H1 (cell line): ENCODE measurements around the gene NOS2. TPM values are rescaled to one million over a fixed set of nuclear protein-coding genes. Genes with fewer than 3 reads are reported as not detected.

Experiments
- CTCF ChIA-PET: fragments of 300-600 bp; sonication (Branson Sonifier 250); formaldehyde crosslinking; loops from one replicate; lab custom pipeline; 2021; ENCODE audit not compliant: partially characterized antibody; lab: Charles Lee
- POLR2A ChIA-PET: fragments of 300-600 bp; sonication (Branson Sonifier 250); formaldehyde crosslinking; loops from one replicate; lab custom pipeline; 2021; ENCODE audit warnings: inconsistent platforms; ENCODE audit not compliant: partially characterized antibody; lab: Charles Lee
- DNase-seq, 2 experiments: peaks; one replicate each; pipeline versions ENCODE4 v3.0.0 to v3.0.0-alpha.2; 2010 to 2022; ENCODE audit warnings: low spot score in 2 of 2, low read depth in 1 of 2, mixed read lengths in 1 of 2
- FAIRE-seq: peaks from 2 replicates; lab custom pipeline; 2011; peaks lifted over from hg19 to GRCh38; lab: Jason Lieb, UNC
- H2AFZ ChIP-seq: 2 replicates; pipeline ENCODE4 v1.8.1; 2012; ENCODE audit warnings: low read length, inconsistent platforms
- H2AK5ac ChIP-seq: 2 replicates; pipeline ENCODE4 v1.6.1; 2013; ENCODE audit warnings: low read depth, low read length
- H2BK120ac ChIP-seq: replicated peaks from 2 replicates; pipeline ENCODE3; 2013; ENCODE audit warnings: low read depth, low read length, inconsistent platforms
- H2BK12ac ChIP-seq: 2 replicates; pipeline ENCODE4 v1.6.1; 2013; ENCODE audit warnings: low read depth, low read length
- H2BK15ac ChIP-seq: 2 replicates; pipeline ENCODE4 v1.6.1; 2013; ENCODE audit warnings: low read length
- H2BK20ac ChIP-seq: 2 replicates; pipeline ENCODE4 v1.6.1; 2013; ENCODE audit warnings: low read length
- H2BK5ac ChIP-seq: 2 replicates; pipeline ENCODE4 v1.6.1; 2013; ENCODE audit warnings: low read depth, low read length
- H3K14ac ChIP-seq: 2 replicates; pipeline ENCODE4 v1.6.1; 2013; ENCODE audit warnings: inconsistent platforms; ENCODE audit not compliant: insufficient read length
- H3K18ac ChIP-seq: 2 replicates; pipeline ENCODE4 v1.6.1; 2013; ENCODE audit warnings: low read length; ENCODE audit errors: extremely low read depth
- H3K23ac ChIP-seq: 2 replicates; pipeline ENCODE4 v1.6.1; 2013; ENCODE audit warnings: inconsistent platforms; ENCODE audit not compliant: insufficient read length
- H3K23me2 ChIP-seq: 2 replicates; pipeline ENCODE4 v1.6.1; 2013; ENCODE audit warnings: low read depth, low read length
- H3K27ac ChIP-seq: 2 replicates; pipeline ENCODE4 v1.6.1; 2011; ENCODE audit warnings: low read depth, low read length, inconsistent platforms
- H3K27me3 ChIP-seq, 4 experiments: replicated peaks in 1 of 4; 1 replicate in 1 of 4; 2 replicates in 3 of 4; pipeline versions ENCODE4 v1.6.1 to v1.8.1; 2011 to 2013; ENCODE audit warnings: low read length in 3 of 4, mild to moderate bottlenecking in 3 of 4, inconsistent platforms in 2 of 4, mixed read lengths in 2 of 4, moderate library complexity in 1 of 4; ENCODE audit not compliant: control insufficient read depth in 3 of 4, insufficient read depth in 3 of 4; ENCODE audit errors: extremely low read depth in 1 of 4
- H3K36me3 ChIP-seq, 4 experiments: 2 replicates each; pipeline versions ENCODE4 v1.6.1 to v1.8.1; 2011 to 2013; ENCODE audit warnings: mild to moderate bottlenecking in 4 of 4, low read length in 3 of 4, moderate library complexity in 2 of 4, control low read depth in 1 of 4, inconsistent platforms in 1 of 4; ENCODE audit not compliant: insufficient read depth in 4 of 4, control insufficient read depth in 2 of 4
- H3K4ac ChIP-seq: replicated peaks from 2 replicates; pipeline ENCODE3; 2013; ENCODE audit warnings: low read length, low read depth, mixed read lengths, inconsistent platforms; ENCODE audit not compliant: insufficient read length
- H3K4me1 ChIP-seq, 4 experiments: replicated peaks in 1 of 4; 1 replicate in 1 of 4; 2 replicates in 3 of 4; pipeline versions ENCODE4 v1.6.1 to v1.8.1; 2011 to 2013; ENCODE audit warnings: low read length in 3 of 4, inconsistent platforms in 2 of 4, mixed read lengths in 1 of 4; ENCODE audit not compliant: insufficient read depth in 4 of 4, control insufficient read depth in 3 of 4
- H3K4me2 ChIP-seq, 2 experiments: 2 replicates each; pipeline versions ENCODE4 v1.6.1 to v1.8.1; 2011 to 2013; ENCODE audit warnings: low read depth in 2 of 2, low read length in 2 of 2, control low read depth in 1 of 2, inconsistent platforms in 1 of 2, mild to moderate bottlenecking in 1 of 2; ENCODE audit not compliant: insufficient read depth in 1 of 2
- H3K4me3 ChIP-seq, 4 experiments: fragments of 200-600, 300-600 bp in 1 of 4; sonication (generic), shearing (Covaris generic), sonication (Bioruptor Twin) in 1 of 4; 2 replicates each; pipeline versions ENCODE4 v1.5.1 to v1.8.1; 2011 to 2016; ENCODE audit warnings: low read length in 4 of 4, low read depth in 3 of 4, control low read depth in 2 of 4, inconsistent platforms in 2 of 4, mild to moderate bottlenecking in 2 of 4, mixed read lengths in 1 of 4, moderate library complexity in 1 of 4; ENCODE audit not compliant: insufficient read depth in 2 of 4; ENCODE audit errors: extremely low read depth in 1 of 4
- H3K56ac ChIP-seq: replicated peaks from 2 replicates; pipeline ENCODE3; 2013; ENCODE audit warnings: low read depth, mild to moderate bottlenecking, mixed read lengths, low read length, inconsistent platforms; ENCODE audit not compliant: insufficient read length
- H3K79me1 ChIP-seq: 2 replicates; pipeline ENCODE4 v1.6.1; 2013; ENCODE audit warnings: low read depth, low read length, control low read depth
- H3K79me2 ChIP-seq, 2 experiments: 2 replicates each; pipeline versions ENCODE4 v1.6.1 to v1.8.1; 2012 to 2013; ENCODE audit warnings: low read length in 2 of 2, mild to moderate bottlenecking in 2 of 2, inconsistent platforms in 1 of 2; ENCODE audit not compliant: insufficient read depth in 2 of 2, control insufficient read depth in 1 of 2
- H3K9ac ChIP-seq, 4 experiments: replicated peaks in 1 of 4; 1 replicate in 1 of 4; 2 replicates in 3 of 4; pipeline versions ENCODE4 v1.6.1 to v1.8.1; 2011 to 2013; ENCODE audit warnings: low read depth in 3 of 4, low read length in 3 of 4, control low read depth in 2 of 4, mild to moderate bottlenecking in 2 of 4, moderate library complexity in 2 of 4, inconsistent platforms in 1 of 4; ENCODE audit errors: extremely low read depth in 1 of 4
- H3K9me3 ChIP-seq, 2 experiments: 2 replicates each; pipeline versions ENCODE4 v1.6.1 to v1.8.1; 2012 to 2013; ENCODE audit warnings: mild to moderate bottlenecking in 2 of 2, moderate library complexity in 2 of 2, control low read depth in 1 of 2, inconsistent platforms in 1 of 2, low read depth in 1 of 2, low read length in 1 of 2, mixed read lengths in 1 of 2; ENCODE audit not compliant: insufficient read depth in 2 of 2
- H4K20me1 ChIP-seq, 2 experiments: replicated peaks in 1 of 2; 2 replicates each; pipeline versions ENCODE3 to v1.8.1; 2011 to 2013; ENCODE audit warnings: inconsistent platforms in 2 of 2, low read length in 2 of 2, mild to moderate bottlenecking in 1 of 2; ENCODE audit not compliant: insufficient read depth in 2 of 2, control insufficient read depth in 1 of 2
- H4K5ac ChIP-seq: 2 replicates; pipeline ENCODE4 v1.6.1; 2013; ENCODE audit warnings: low read length, low read depth, mixed read lengths, inconsistent platforms; ENCODE audit not compliant: insufficient read length
- H4K8ac ChIP-seq: 2 replicates; pipeline ENCODE4 v1.8.0; 2013; ENCODE audit warnings: mild to moderate bottlenecking, moderate library complexity, low read length, inconsistent platforms; ENCODE audit not compliant: insufficient read depth; ENCODE audit errors: extremely low read depth
- H4K91ac ChIP-seq: replicated peaks from 2 replicates; pipeline ENCODE3; 2013; ENCODE audit warnings: low read length, mixed read lengths, inconsistent platforms; ENCODE audit not compliant: insufficient read length
- BACH1 ChIP-seq: IDR thresholded peaks from 2 replicates; pipeline ENCODE4 v1.6.1; 2012; ENCODE audit warnings: low read length, improper control_type of control experiment
- CEBPB ChIP-seq: IDR thresholded peaks from 2 replicates; pipeline ENCODE4 v1.6.1; 2012; ENCODE audit warnings: low read depth, low read length
- CTBP2 ChIP-seq: IDR thresholded peaks from 2 replicates; pipeline ENCODE4 v1.7.0; 2011; ENCODE audit warnings: borderline replicate concordance, mild to moderate bottlenecking, moderate library complexity, mixed read lengths, low read length; ENCODE audit not compliant: insufficient read depth, insufficient read length
- CTCF ChIP-seq, 3 experiments: IDR thresholded peaks; 1 replicate in 2 of 3; 2 replicates in 1 of 3; pipeline versions ENCODE4 v1.5.1 to v1.6.1; 2011; ENCODE audit warnings: low read length in 3 of 3, mild to moderate bottlenecking in 3 of 3, inconsistent platforms in 2 of 3, low read depth in 1 of 3, moderate library complexity in 1 of 3; ENCODE audit not compliant: insufficient read depth in 1 of 3; ENCODE audit errors: control extremely low read depth in 1 of 3
- HDAC2 ChIP-seq, 2 experiments: fragments of 300-600 bp in 1 of 2; sonication (generic) in 1 of 2; IDR thresholded peaks; 2 replicates each; pipeline ENCODE4 v1.6.1; 2011 to 2012; ENCODE audit warnings: low read depth in 2 of 2, low read length in 2 of 2, mild to moderate bottlenecking in 2 of 2, moderate library complexity in 2 of 2, borderline replicate concordance in 1 of 2, inconsistent platforms in 1 of 2
- SIN3A ChIP-seq, 2 experiments: IDR thresholded peaks in 1 of 2; conservative IDR thresholded peaks in 1 of 2; 2 replicates each; pipeline ENCODE4 v1.6.1; 2011 to 2012; ENCODE audit warnings: low read length in 2 of 2, improper control_type of control experiment in 1 of 2, low read depth in 1 of 2, mild to moderate bottlenecking in 1 of 2
- TAF1 ChIP-seq: IDR thresholded peaks from 2 replicates; pipeline ENCODE4 v1.6.1; 2011; ENCODE audit warnings: mild to moderate bottlenecking, low read depth, low read length
- WGBS, 2 experiments: shearing (Covaris generic) in 1 of 2; methylation state at CpG; one replicate each; pipeline versions ENCODE4 v1.1.6 to v1.1.7; 2013 to 2015; ENCODE audit warnings: low lambda C conversion rate in 2 of 2, mixed read lengths in 2 of 2, inconsistent platforms in 1 of 2, low coverage in 1 of 2, missing lambda C conversion rate in 1 of 2; ENCODE audit not compliant: insufficient replicate concordance in 2 of 2, insufficient coverage in 1 of 2, insufficient read length in 1 of 2; ENCODE audit errors: extremely low coverage in 1 of 2, missing lambda C conversion rate in 1 of 2; 5-methylcytosine and 5-hydroxymethylcytosine counted together
- polyA plus RNA-seq, 7 experiments: library from polyadenylated mRNA; depleted of rRNA in 3 of 7; stranded (reverse) in 5 of 7; unstranded in 2 of 7; fragments of >200 nt in 5 of 7; fragments of 200-250 nt in 2 of 7; gene quantifications; 1 replicate in 5 of 7; 2 replicates in 1 of 7; 4 replicates in 1 of 7; pipeline versions ENCODE4 v1.2.1 to v1.2.3, GENCODE V29; 2011 to 2013; ENCODE audit warnings: missing spikeins in 2 of 7, mixed read lengths in 2 of 7
- total RNA-seq: library from RNA; stranded (reverse); fragmentation: NEBNext Ultra II Directional; extraction: Animal tissue kit (Norgen Biotek cat#: 25700); gene quantifications from 2 replicates; pipeline ENCODE4 v1.2.1, GENCODE V29; 2021

The NOS2 gene
- total and polyA plus RNA-seq, 2 of the 8 experiments (the other 6 are each of a cell fraction or from before 2014, with no cell fraction given), result 1.0 to 1.9 TPM

GRCh38 chr17:27765353-27765752 lies 35.0 kb downstream of the NOS2 start:
- TF ChIP-seq CTCF (IDR thresholded peaks at IDR 0.05; ENCODE audit: control extremely low read depth in 1 of 3, insufficient read depth in 1 of 3, low read depth in 1 of 3, low read length in 3 of 3) (no peak), HDAC2 (IDR thresholded peaks at IDR 0.05; ENCODE audit: borderline replicate concordance in 1 of 2, low read depth in 2 of 2, low read length in 2 of 2) (no peak), BACH1 (no peak), CEBPB (no peak), SIN3A (conservative IDR thresholded peaks at IDR 0.05 in 1 of 2, IDR thresholded peaks at IDR 0.05 in 1 of 2; ENCODE audit: low read depth in 1 of 2, low read length in 2 of 2) (no peak), TAF1 (no peak), CTBP2 (no peak)
- 89% methylated on average over 9 of the region's 9 CpGs; no CpG with 5 or more reads in 1 of the 2 experiments for WGBS, 2 experiments
- CTCF ChIA-PET, result interaction anchor here (0.6 to 2.8 kb wide), 2 partner anchors 11 to 85 kb away, joined by 3 to 8 read pairs; no protein-coding TSS in a partner anchor

More at GRCh38 chr17:27765353-27765752, 35.0 kb downstream of the NOS2 start:
- Histone ChIP-seq H3K27me3 (no peaks in the 10 kb centered on the region), H4K20me1 (no peaks in the 10 kb centered on the region), H3K56ac (no peak overlapping the region), H2BK12ac (no peak overlapping the region), H3K36me3 (no peaks in the 10 kb centered on the region), H2BK120ac (no peak overlapping the region), H2BK20ac (no peak overlapping the region), H3K79me2 (no peaks in the 10 kb centered on the region), H2BK15ac (no peak overlapping the region), H4K91ac (no peak overlapping the region), H3K4me2 (no peak overlapping the region), H3K4ac (no peak overlapping the region), H2AK5ac (no peak overlapping the region), H3K9ac (no peak overlapping the region), H3K14ac (no peak overlapping the region), H4K5ac (no peak overlapping the region), H3K4me1 (no peaks in the 10 kb centered on the region), H3K27ac (no peak overlapping the region), H2BK5ac (no peak overlapping the region), H3K23me2 (no peaks in the 10 kb centered on the region), H2AFZ (no peak overlapping the region), H3K23ac (no peak overlapping the region), H3K18ac (no peak overlapping the region), H3K79me1 (no peaks in the 10 kb centered on the region), H4K8ac (no peak overlapping the region), H3K9me3 (no peaks in the 10 kb centered on the region), H3K4me3 (no peak overlapping the region)
- POLR2A ChIA-PET, result no interaction called here
- DNase-seq (no peak), FAIRE-seq (no peak)
